A549 (cell line): ENCODE results near the gene UNC119B. TPM values are rescaled to one million over a fixed set of nuclear protein-coding genes. Genes with fewer than 3 reads are reported as not detected.

Source experiments
- ATAC-seq, 2 experiments: fragments of 200-7000 bp in 1 of 2; fragments of >200 bp in 1 of 2; cut with Nextera tagmentation in 1 of 2; cut with Tn5 transposase in 1 of 2; 3 replicates each; pipeline versions ENCODE4 v1.8.0 to v1.9.1; 2018 to 2020; ENCODE audit warnings: mild to moderate bottlenecking in 1 of 2, moderate library complexity in 1 of 2
- CTCF ChIA-PET: fragments of 300-600 bp; sonication (Branson Sonifier 250); formaldehyde crosslinking; extraction: SDS; loops from one replicate; lab custom pipeline; 2021; ENCODE audit warnings: antibody characterized with exemption, inconsistent platforms; lab: Yijun Ruan, JAX
- POLR2A ChIA-PET: fragments of 350-600 bp; formaldehyde crosslinking; extraction: SDS; loops from one replicate; lab custom pipeline; 2021; ENCODE audit warnings: antibody characterized with exemption, inconsistent platforms; lab: Yijun Ruan, JAX
- DNase-seq, 2 experiments: peaks; one replicate each; pipeline versions ENCODE4 v3.0.0 to v3.0.0-alpha.2; 2011 to 2016; ENCODE audit warnings: low read depth in 1 of 2, low spot score in 1 of 2
- FAIRE-seq: peaks from 2 replicates; lab custom pipeline; 2011; peaks lifted over from hg19 to GRCh38; lab: Jason Lieb, UNC
- H3K27ac ChIP-seq, 2 experiments: fragments of >200 bp; sonication (Bioruptor Twin); formaldehyde crosslinking; 3 replicates each; pipeline ENCODE4 v1.5.1; 2016 to 2017
- H3K4me1 ChIP-seq: fragments of >200 bp; sonication (Bioruptor Twin); formaldehyde crosslinking; 3 replicates; pipeline ENCODE4 v1.6.1; 2016
- H3K4me2 ChIP-seq: fragments of >200 bp; sonication (Bioruptor Twin); formaldehyde crosslinking; 3 replicates; pipeline ENCODE4 v1.6.1; 2016
- H3K4me3 ChIP-seq: fragments of >200 bp; sonication (Bioruptor Twin); formaldehyde crosslinking; 3 replicates; pipeline ENCODE4 v1.5.1; 2016
- H3K9me3 ChIP-seq: fragments of >200 bp; sonication (Bioruptor Twin); formaldehyde crosslinking; 3 replicates; pipeline ENCODE4 v1.6.1; 2016
- BHLHE40 ChIP-seq: IDR thresholded peaks from 2 replicates; pipeline ENCODE4 v1.6.1; 2012; ENCODE audit warnings: low read depth, low read length, inconsistent platforms
- CBX8 ChIP-seq: fragments of 200-600 bp; sonication (generic); IDR thresholded peaks from 2 replicates; pipeline ENCODE4 v1.6.1; 2016
- CEBPB ChIP-seq, 2 experiments: fragments of >200 bp in 1 of 2; sonication (Bioruptor Twin) in 1 of 2; formaldehyde crosslinking in 1 of 2; IDR thresholded peaks; 2 replicates each; pipeline ENCODE4 v1.6.1; 2012 to 2016
- CHD2 ChIP-seq: fragments of 150-350 bp; IDR thresholded peaks from 2 replicates; pipeline ENCODE4 v1.6.1; 2014; ENCODE audit warnings: low read length; ENCODE audit not compliant: partially characterized antibody
- E2F6 ChIP-seq: IDR thresholded peaks from 2 replicates; pipeline ENCODE4 v1.6.1; 2012; ENCODE audit warnings: low read depth, borderline replicate concordance
- GATA3 ChIP-seq: IDR thresholded peaks from 2 replicates; pipeline ENCODE4 v1.6.1; 2012; ENCODE audit warnings: borderline replicate concordance
- HEYL ChIP-seq: fragments of 250-450 bp; sonication (Bioruptor Pico); IDR thresholded peaks from 2 replicates; pipeline ENCODE4 v1.8.0; 2021; ENCODE audit warnings: mild to moderate bottlenecking, moderate library complexity
- HMGXB4 ChIP-seq: fragments of 250-450 bp; sonication (Bioruptor Pico); IDR thresholded peaks from 2 replicates; pipeline ENCODE4 v1.5.0; 2021; ENCODE audit warnings: mild to moderate bottlenecking, moderate library complexity, borderline replicate concordance
- HOXB5 ChIP-seq: fragments of 250-450 bp; sonication (Bioruptor Pico); IDR thresholded peaks from 2 replicates; pipeline ENCODE4 v1.5.0; 2020; ENCODE audit warnings: mild to moderate bottlenecking, moderate library complexity
- JUNB ChIP-seq: fragments of >200 bp; sonication (Bioruptor Twin); formaldehyde crosslinking; IDR thresholded peaks from 2 replicates; pipeline ENCODE4 v1.6.1; 2016
- MAFK ChIP-seq: fragments of 450-650 bp; IDR thresholded peaks from 2 replicates; pipeline ENCODE4 v1.6.1; 2014; ENCODE audit not compliant: partially characterized antibody
- MAX ChIP-seq: IDR thresholded peaks from 2 replicates; pipeline ENCODE4 v1.6.1; 2012
- MAZ ChIP-seq: fragments of 150-350 bp; IDR thresholded peaks from 2 replicates; pipeline ENCODE4 v1.6.1; 2014; ENCODE audit warnings: antibody characterized with exemption, low read depth, low read length, borderline replicate concordance
- NFE2L2 ChIP-seq: fragments of 150-350 bp; conservative IDR thresholded peaks from 2 replicates; pipeline ENCODE4 v1.6.1; 2014; ENCODE audit warnings: low read length
- NR3C1 ChIP-seq: fragments of >200 bp; sonication (Bioruptor Twin); formaldehyde crosslinking; IDR thresholded peaks from 3 replicates; pipeline ENCODE4 v1.6.1; 2017
- POLR2A ChIP-seq: IDR thresholded peaks from 2 replicates; pipeline ENCODE4 v1.6.1; 2012; ENCODE audit warnings: mild to moderate bottlenecking, low read length
- POLR2AphosphoS2 ChIP-seq: conservative IDR thresholded peaks from 2 replicates; pipeline ENCODE4 v1.6.1; 2012; ENCODE audit warnings: low read length, improper control_type of control experiment, inconsistent platforms
- RAD21 ChIP-seq, 2 experiments: fragments of >200 bp in 1 of 2; sonication (Bioruptor Twin) in 1 of 2; formaldehyde crosslinking in 1 of 2; IDR thresholded peaks in 1 of 2; conservative IDR thresholded peaks in 1 of 2; 2 replicates in 1 of 2; 3 replicates in 1 of 2; pipeline ENCODE4 v1.6.1; 2012 to 2018; ENCODE audit warnings: inconsistent platforms in 1 of 2
- RCOR1 ChIP-seq: fragments of 150-350 bp; IDR thresholded peaks from 2 replicates; pipeline ENCODE4 v1.6.1; 2014; ENCODE audit warnings: antibody characterized with exemption, low read length, low read depth
- RFX5 ChIP-seq: fragments of 450-650 bp; IDR thresholded peaks from 2 replicates; pipeline ENCODE4 v1.7.1; 2014; ENCODE audit warnings: antibody characterized with exemption, mild to moderate bottlenecking, moderate library complexity
- RNF2 ChIP-seq: fragments of 200-600 bp; sonication (generic); IDR thresholded peaks from 2 replicates; pipeline ENCODE4 v1.6.1; 2016; ENCODE audit warnings: low read depth, mild to moderate bottlenecking, antibody characterized with exemption, moderate library complexity, borderline replicate concordance
- USF2 ChIP-seq: fragments of 450-650 bp; IDR thresholded peaks from 2 replicates; pipeline ENCODE4 v1.6.1; 2014; ENCODE audit warnings: antibody characterized with exemption
- WGBS: methylation state at CpG from one replicate; pipeline ENCODE4 v1.1.6; 2017; ENCODE audit errors: missing lambda C conversion rate; 5-methylcytosine and 5-hydroxymethylcytosine counted together
- polyA plus RNA-seq, 4 experiments: library from polyadenylated mRNA; depleted of rRNA in 3 of 4; stranded (reverse); fragments of >200 nt; fragmentation: RNase III in 1 of 4; extraction: RNeasy Plus Mini Kit Qiagen cat#74134 plus additional on column Dnase treatment in 1 of 4; gene quantifications; 2 replicates in 3 of 4; 3 replicates in 1 of 4; pipeline ENCODE4 v1.2.3, GENCODE V29; 2011 to 2017
- TF ChIP-seq, protein P1 (sequence below): IDR thresholded peaks from 2 replicates; pipeline ENCODE4 v1.6.1; 2012

Gene UNC119B
- polyA plus RNA-seq, 2 of the 4 experiments (the other 2 are of a cell fraction): 25.8 to 41.5 TPM

DNA sequence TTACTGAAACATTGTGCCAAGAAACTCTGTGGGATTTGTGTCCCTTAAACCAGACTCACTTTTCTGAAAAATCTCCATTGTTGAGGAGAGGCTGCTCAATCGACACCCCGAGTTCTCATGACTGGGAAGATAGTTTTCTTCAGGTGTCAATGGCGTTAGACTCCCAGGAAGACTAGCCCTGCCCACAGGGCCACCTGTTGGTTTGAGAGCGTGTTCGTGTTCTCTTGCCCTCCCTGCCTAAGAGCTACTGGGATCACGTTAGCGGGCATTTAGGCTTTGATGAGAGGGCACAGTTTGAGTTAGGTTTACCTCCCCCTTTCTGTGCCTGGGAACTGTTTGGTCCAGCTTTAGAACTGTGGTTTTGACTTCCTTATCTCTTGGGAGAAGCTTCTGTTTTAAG lies 10.7 kb upstream of the UNC119B start:
- Histone ChIP-seq H3K4me3 (no peak overlapping the region), H3K27ac (no peak overlapping the region), H3K4me2 (no peak overlapping the region), H3K9me3 (no peaks in the 10 kb centered on the region), H3K4me1 (no peaks in the 10 kb centered on the region)
- no peak for FAIRE-seq
- no peak for TF ChIP-seq CHD2
- no peak for TF ChIP-seq NFE2L2
- no peak for TF ChIP-seq GATA3
- TF ChIP-seq NR3C1: no peak
- TF ChIP-seq CBX8: no peak
- TF ChIP-seq MAX: no peak
- TF ChIP-seq BHLHE40: no peak
- TF ChIP-seq MAFK: no peak
- no peak for TF ChIP-seq USF2
- no peak for TF ChIP-seq POLR2AphosphoS2
- no peak for TF ChIP-seq POLR2A
- CTCF ChIA-PET: interaction anchor here (1.2 to 19.0 kb wide), 5 partner anchors 11 to 272 kb away, joined by 3 to 137 read pairs (median 4); partner anchors contain the start of gene UNC119B
- DNase-seq: no peak
- no peak for ATAC-seq
- POLR2A ChIA-PET: no interaction called here
- 96% methylated on average over 7 of the region's 7 CpGs for WGBS

DNA sequence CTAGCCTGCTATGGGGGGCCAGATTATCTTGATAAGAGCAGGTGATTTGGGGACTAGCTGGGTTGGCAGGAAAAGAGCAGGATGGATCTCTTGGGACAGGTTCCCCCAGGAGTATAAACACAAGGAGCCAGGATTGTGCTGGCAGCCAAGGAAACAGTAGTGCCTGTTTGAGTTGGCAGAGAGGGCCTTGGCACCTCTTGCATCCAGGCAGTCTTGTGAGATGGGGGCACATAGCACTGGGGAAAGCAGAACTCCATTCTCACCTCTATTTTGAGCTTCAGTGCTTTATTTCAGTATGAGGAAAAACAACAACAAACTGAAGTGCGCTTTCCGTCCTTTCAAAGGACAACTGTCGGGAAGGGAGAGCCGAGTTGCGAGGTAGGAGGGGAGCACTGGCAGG lies 9.4 kb upstream of the UNC119B start:
- Histone ChIP-seq H3K4me2 (no peak overlapping the region), H3K4me1 (peaks cover 5% of the 10 kb centered on the region), H3K27ac (no peak overlapping the region), H3K4me3 (no peak overlapping the region), H3K9me3 (no peaks in the 10 kb centered on the region)
- 98% methylated on average over 5 of the region's 5 CpGs for WGBS
- ATAC-seq (no peak), FAIRE-seq (no peak), DNase-seq (no peak)
- POLR2A ChIA-PET: no interaction called here
- CTCF ChIA-PET: interaction anchor here (1.1 to 19.0 kb wide), 4 partner anchors 8 to 53 kb away, joined by 3 to 137 read pairs (median 3); no protein-coding TSS in a partner anchor
- no peak for TF ChIP-seq HOXB5 (CRISPR knock-in tag)
- no peak for TF ChIP-seq RFX5
- no peak for TF ChIP-seq CEBPB (IDR thresholded peaks at IDR 0.05)
- TF ChIP-seq HEYL (CRISPR knock-in tag): no peak

DNA sequence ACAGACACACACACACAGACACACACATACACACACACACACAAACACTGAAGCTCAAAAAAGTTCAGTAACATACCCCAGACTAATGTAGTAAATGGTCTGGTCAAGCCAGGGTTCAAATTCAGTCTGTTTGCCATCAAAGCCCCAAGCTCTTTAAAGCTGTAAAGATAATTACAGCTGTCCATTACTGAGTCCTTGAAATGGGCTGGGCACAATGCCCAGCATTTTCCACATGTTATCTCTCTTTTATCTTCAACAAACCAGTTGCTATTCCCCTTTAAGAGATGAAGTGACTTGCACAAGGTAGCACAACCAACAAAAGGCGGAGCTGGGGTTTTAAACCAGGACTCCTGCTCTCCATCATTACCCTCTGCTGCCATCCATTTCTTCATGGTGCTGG lies 7.6 kb upstream of the UNC119B start:
- no peak overlapping the region for H3K4me2 ChIP-seq
- CTCF ChIA-PET: interaction anchor here (0.6 to 19.0 kb wide), 4 partner anchors 8 to 242 kb away, joined by 3 to 137 read pairs (median 3); no protein-coding TSS in a partner anchor
- POLR2A ChIA-PET: no interaction called here

More for the DNA sequence above, 7.6 kb upstream of the UNC119B start:
- WGBS: 83% methylated on average over 1 of the region's 1 CpG
- DNase-seq: no peak
- Histone ChIP-seq H3K9me3 (no peaks in the 10 kb centered on the region), H3K4me1 (peaks cover 10% of the 10 kb centered on the region), H3K27ac (no peak overlapping the region)
- TF ChIP-seq JUNB (no peak), RAD21 (conservative IDR thresholded peaks at IDR 0.05 in 1 of 2, IDR thresholded peaks at IDR 0.05 in 1 of 2) (no peak), E2F6 (no peak), CBX8 (no peak), BHLHE40 (no peak), USF2 (no peak), CHD2 (no peak), RFX5 (no peak), POLR2AphosphoS2 (no peak), HMGXB4 (CRISPR knock-in tag) (no peak), HOXB5 (CRISPR knock-in tag) (no peak), RCOR1 (no peak), RNF2 (no peak), MAZ (no peak)
- TF ChIP-seq, protein P1, sequence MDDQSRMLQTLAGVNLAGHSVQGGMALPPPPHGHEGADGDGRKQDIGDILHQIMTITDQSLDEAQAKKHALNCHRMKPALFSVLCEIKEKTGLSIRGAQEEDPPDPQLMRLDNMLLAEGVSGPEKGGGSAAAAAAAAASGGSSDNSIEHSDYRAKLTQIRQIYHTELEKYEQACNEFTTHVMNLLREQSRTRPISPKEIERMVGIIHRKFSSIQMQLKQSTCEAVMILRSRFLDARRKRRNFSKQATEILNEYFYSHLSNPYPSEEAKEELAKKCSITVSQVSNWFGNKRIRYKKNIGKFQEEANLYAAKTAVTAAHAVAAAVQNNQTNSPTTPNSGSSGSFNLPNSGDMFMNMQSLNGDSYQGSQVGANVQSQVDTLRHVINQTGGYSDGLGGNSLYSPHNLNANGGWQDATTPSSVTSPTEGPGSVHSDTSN: no peak
- TF ChIP-seq, all 56 proteins: peak for 0
- H3K4me3 ChIP-seq: no peak overlapping the region
- ATAC-seq: no peak
- no peak for FAIRE-seq
